Activated T-helper 2 cell treated with anti-CD3 and anti-CD28 coated beads, Interferon-gamma antibody, Interleukin-2, Interleukin-4, amounts not matched to agents 10 μg/mL and 5 μg/mL and 100 μg/mL, durations not matched to agents 14 hours and 24 hours and 36 hours (primary cell): ENCODE results near the gene STUM. TPM values are rescaled to one million over a fixed set of nuclear protein-coding genes. Genes with fewer than 3 reads are reported as not detected.
"Not testable (repeated sequence)": the region's sequence is repeated elsewhere in the genome, so short reads cannot be mapped to it uniquely, and the experiment has no call there.

Experiments
- DNase-seq: peaks from one replicate; pipeline ENCODE4 v3.0.0; 2021; ENCODE audit warnings: low spot score
- H3K27ac Mint-ChIP-seq: one replicate; pipeline ENCODE4 v1.8.0; 2021; ENCODE audit warnings: mixed read lengths
- H3K27me3 Mint-ChIP-seq: one replicate; pipeline ENCODE4 v1.8.0; 2021; ENCODE audit warnings: low read depth, mixed read lengths
- H3K36me3 Mint-ChIP-seq: one replicate; pipeline ENCODE4 v1.8.0; 2021; ENCODE audit warnings: low read depth, mixed read lengths
- H3K4me1 Mint-ChIP-seq: one replicate; pipeline ENCODE4 v1.8.0; 2021; ENCODE audit warnings: low read depth, mixed read lengths
- H3K4me3 Mint-ChIP-seq: one replicate; pipeline ENCODE4 v1.8.0; 2021; ENCODE audit warnings: low read depth, mild to moderate bottlenecking, moderate library complexity, mixed read lengths
- H3K9me3 Mint-ChIP-seq: one replicate; pipeline ENCODE4 v1.8.0; 2021; ENCODE audit warnings: mixed read lengths
- intact Hi-C: fragments of 100-400 bp; cut with micrococcal nuclease; formaldehyde crosslinking; loops from one replicate; pipeline ENCODE4 v1.15.1; 2023
- total RNA-seq: library from RNA; stranded (reverse); gene quantifications from 2 replicates; pipeline ENCODE4 v1.2.3, GENCODE V29; 2022

Gene STUM
- total RNA-seq, 1 donor from 2014 or later = not detected

GRCh38 chr1:226632169-226632879 is 83.8 kb downstream of the STUM start:
- H3K27ac Mint-ChIP-seq = peak overlapping the region; percentile 54
- no peaks in the 10 kb centered on the region for H3K9me3 Mint-ChIP-seq
- H3K36me3 Mint-ChIP-seq = peaks cover 50% of the 10 kb centered on the region
- intact Hi-C loops = no loop called here
- DNase-seq = no peak
- no peaks in the 10 kb centered on the region for H3K27me3 Mint-ChIP-seq
- H3K4me3 Mint-ChIP-seq = no peak overlapping the region
- H3K4me1 Mint-ChIP-seq = peaks cover 49% of the 10 kb centered on the region

- intact Hi-C loops = no loop called here
- Mint-ChIP-seq H3K36me3 (peaks cover 50% of the 10 kb centered on the region), H3K4me1 (peaks cover 42% of the 10 kb centered on the region), H3K4me3 (no peak overlapping the region), H3K27ac (peak overlapping the region; percentile 54), H3K9me3 (no peaks in the 10 kb centered on the region), H3K27me3 (no peaks in the 10 kb centered on the region)
- no peak for DNase-seq
These were observed 84.4 kb downstream of the STUM start for GRCh38 chr1:226632922-226633351.

- Mint-ChIP-seq H3K4me1 (peaks cover 37% of the 10 kb centered on the region), H3K27me3 (no peaks in the 10 kb centered on the region), H3K9me3 (no peaks in the 10 kb centered on the region), H3K27ac (peak overlapping the region; percentile 54), H3K36me3 (peaks cover 53% of the 10 kb centered on the region), H3K4me3 (no peak overlapping the region)
- intact Hi-C loops = loop anchor here (1.0 to 2.0 kb wide), 5 partner anchors 21 to 195 kb away; partner anchors contain the start of gene ITPKB
- no peak for DNase-seq
These were observed 85.1 kb downstream of the STUM start for GRCh38 chr1:226633541-226634165.

- no peak overlapping the region for H3K27ac Mint-ChIP-seq
- no peaks in the 10 kb centered on the region for H3K27me3 Mint-ChIP-seq
- no peaks in the 10 kb centered on the region for H3K9me3 Mint-ChIP-seq
- H3K4me3 Mint-ChIP-seq = no peak overlapping the region
- peak; percentile 66 for DNase-seq
- peaks cover 57% of the 10 kb centered on the region for H3K36me3 Mint-ChIP-seq
- intact Hi-C loops = loop anchor here (1.0 to 2.0 kb wide), 5 partner anchors 21 to 194 kb away; partner anchors contain the start of gene ITPKB
- peaks cover 37% of the 10 kb centered on the region for H3K4me1 Mint-ChIP-seq
These were observed 85.6 kb downstream of the STUM start for GRCh38 chr1:226634166-226634588.

DNA sequence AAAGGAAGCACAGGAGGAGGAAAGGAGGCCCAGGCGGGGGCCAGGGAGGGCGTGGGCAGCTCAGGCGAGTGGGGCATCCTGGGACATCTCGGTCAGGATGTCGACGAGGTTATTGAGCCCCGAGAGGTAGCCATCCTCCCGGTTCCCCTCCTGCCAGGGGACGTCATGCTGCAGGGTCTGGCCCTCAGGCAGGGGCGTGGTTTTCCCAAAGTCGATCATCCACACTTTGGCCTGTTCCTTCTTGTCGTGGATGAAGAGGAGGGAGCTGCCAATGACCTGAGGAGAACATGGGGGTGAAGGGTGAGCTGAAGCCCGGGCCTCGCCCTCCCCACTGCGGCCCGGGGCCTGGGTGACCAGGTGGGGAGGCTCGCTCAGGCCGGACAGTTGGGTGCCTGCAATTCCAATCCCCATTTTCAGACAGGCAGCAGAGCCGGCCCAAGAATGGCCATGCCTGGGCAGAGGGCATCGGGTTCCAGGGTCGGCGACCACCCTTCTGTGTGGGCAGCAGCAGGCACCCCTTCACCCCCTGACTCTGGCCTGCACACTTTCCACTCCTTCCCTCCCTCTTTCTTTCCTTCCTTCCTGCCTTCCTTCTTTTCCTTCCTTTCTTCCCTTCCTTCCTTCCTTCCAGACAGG is 86.2 kb downstream of the STUM start:
- Mint-ChIP-seq H3K4me3 (peak overlapping the region; percentile 22), H3K4me1 (peaks cover 37% of the 10 kb centered on the region), H3K27me3 (no peaks in the 10 kb centered on the region), H3K36me3 (peaks cover 61% of the 10 kb centered on the region), H3K9me3 (no peaks in the 10 kb centered on the region), H3K27ac (peak overlapping the region; percentile 74)
- intact Hi-C loops = loop anchor here (1.0 to 2.0 kb wide), 5 partner anchors 20 to 194 kb away; partner anchors contain the start of gene ITPKB
- no peak for DNase-seq

DNA sequence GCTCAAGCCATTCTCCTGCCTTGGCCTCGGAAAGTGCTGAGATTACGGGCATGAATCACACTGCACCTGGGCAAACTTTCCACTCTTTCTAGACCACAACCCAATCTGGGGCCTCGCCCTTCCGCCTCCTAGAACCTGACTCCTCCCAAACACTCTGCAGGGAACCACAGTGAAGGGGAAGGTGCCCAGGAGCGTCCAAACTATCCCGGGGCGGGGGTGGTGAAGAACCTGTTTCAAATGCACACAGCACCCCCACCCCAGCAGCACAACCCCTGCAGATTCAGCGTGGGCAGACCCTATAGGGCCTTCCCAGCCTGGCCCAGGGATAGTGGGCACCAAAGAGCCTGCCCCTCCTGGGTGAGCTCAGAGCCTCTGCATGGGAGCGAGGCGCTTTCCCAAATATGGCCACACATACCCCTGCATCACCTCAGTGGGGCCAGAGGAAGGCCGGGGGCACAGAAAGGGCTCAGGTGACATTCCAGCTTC is 86.9 kb downstream of the STUM start:
- Mint-ChIP-seq H3K27me3 (no peaks in the 10 kb centered on the region), H3K4me3 (peak overlapping the region; percentile 22), H3K4me1 (peaks cover 37% of the 10 kb centered on the region), H3K27ac (peak overlapping the region; percentile 74), H3K36me3 (peaks cover 62% of the 10 kb centered on the region), H3K9me3 (no peaks in the 10 kb centered on the region)
- intact Hi-C loops = loop anchor here (2.0 kb wide), 2 partner anchors 19 to 103 kb away; partner anchors contain the start of gene ITPKB
- peak; percentile 43 for DNase-seq

GRCh38 chr1:226636847-226637096 is 88.2 kb downstream of the STUM start:
- no peaks in the 10 kb centered on the region for H3K27me3 Mint-ChIP-seq
- intact Hi-C loops = no loop called here
- no peak overlapping the region for H3K27ac Mint-ChIP-seq
- H3K4me3 Mint-ChIP-seq = no peak overlapping the region
- DNase-seq = no peak
- peaks cover 34% of the 10 kb centered on the region for H3K4me1 Mint-ChIP-seq
- peaks cover 62% of the 10 kb centered on the region for H3K36me3 Mint-ChIP-seq
- H3K9me3 Mint-ChIP-seq = no peaks in the 10 kb centered on the region

DNA sequence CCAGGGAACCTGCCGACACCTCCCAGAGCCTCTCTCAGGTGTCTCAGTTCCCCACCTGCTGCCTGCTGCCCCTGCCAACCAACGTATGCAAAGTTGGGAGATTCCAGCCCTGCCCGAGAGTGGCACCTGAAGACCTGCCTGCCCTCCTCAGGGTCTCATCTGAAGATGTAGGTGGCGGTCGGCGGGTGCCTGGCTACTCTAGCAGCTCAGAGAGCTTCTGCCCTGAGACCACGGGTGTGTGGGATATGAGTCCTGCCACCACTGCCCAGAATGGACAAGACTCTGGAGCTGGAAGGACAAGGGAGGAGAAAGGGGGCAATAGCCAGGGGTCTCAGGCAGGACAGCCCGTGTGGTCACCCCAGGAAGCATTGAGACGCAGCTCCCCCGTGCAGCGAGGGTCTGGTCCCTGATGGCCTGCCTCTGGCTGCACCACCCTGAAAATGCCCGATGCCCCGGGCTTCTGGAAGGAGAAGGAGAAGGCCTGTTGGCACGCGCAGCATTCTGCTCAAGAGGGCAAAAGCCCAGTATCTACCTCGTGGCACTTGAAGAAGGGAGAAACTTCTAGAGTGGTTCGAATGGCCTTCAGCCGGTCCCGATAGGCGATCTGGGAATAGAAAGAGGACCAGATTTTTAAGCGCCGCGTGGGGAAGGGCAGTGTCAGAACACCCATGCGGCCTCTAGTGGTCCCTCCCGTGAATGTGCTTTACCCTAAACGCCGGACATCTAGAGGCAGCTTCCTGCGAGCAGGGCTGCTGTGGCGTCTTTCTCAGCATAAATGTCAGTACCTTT is 88.8 kb downstream of the STUM start:
- Mint-ChIP-seq H3K36me3 (peaks cover 63% of the 10 kb centered on the region), H3K4me1 (peaks cover 29% of the 10 kb centered on the region), H3K27me3 (no peaks in the 10 kb centered on the region), H3K9me3 (no peaks in the 10 kb centered on the region), H3K4me3 (no peak overlapping the region), H3K27ac (no peak overlapping the region)
- intact Hi-C loops = no loop called here
- no peak for DNase-seq

GRCh38 chr1:226638001-226638601 is 89.5 kb downstream of the STUM start:
- intact Hi-C loops = no loop called here
- Mint-ChIP-seq H3K4me1 (peaks cover 28% of the 10 kb centered on the region), H3K36me3 (peaks cover 59% of the 10 kb centered on the region), H3K4me3 (no peak overlapping the region), H3K27ac (no peak overlapping the region), H3K9me3 (no peaks in the 10 kb centered on the region), H3K27me3 (no peaks in the 10 kb centered on the region)
- no peak for DNase-seq

DNA sequence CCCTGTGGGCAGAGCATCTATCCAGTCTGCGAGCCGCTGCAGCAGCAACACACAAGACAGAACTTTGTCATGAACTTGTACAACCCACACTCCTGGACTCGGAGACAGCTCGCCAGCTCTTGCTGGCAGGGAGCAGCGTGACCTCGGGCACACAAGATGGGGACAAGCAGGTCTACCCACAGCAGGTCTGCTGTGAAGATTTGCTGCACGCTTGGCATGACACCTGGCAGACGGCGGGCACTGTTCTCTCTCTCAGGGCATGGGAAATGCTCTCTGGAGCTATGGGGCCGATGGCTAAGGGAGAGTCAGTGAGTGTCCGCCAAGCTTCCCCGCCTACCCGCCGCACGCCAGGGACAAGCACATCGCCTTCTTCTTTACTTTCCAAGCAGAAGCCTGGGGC is 90.0 kb downstream of the STUM start:
- H3K27ac Mint-ChIP-seq = no peak overlapping the region
- intact Hi-C loops = no loop called here
- H3K27me3 Mint-ChIP-seq = no peaks in the 10 kb centered on the region
- H3K4me1 Mint-ChIP-seq = peaks cover 28% of the 10 kb centered on the region
- H3K9me3 Mint-ChIP-seq = no peaks in the 10 kb centered on the region
- H3K36me3 Mint-ChIP-seq = peaks cover 60% of the 10 kb centered on the region
- DNase-seq = no peak
- H3K4me3 Mint-ChIP-seq = no peak overlapping the region

DNA sequence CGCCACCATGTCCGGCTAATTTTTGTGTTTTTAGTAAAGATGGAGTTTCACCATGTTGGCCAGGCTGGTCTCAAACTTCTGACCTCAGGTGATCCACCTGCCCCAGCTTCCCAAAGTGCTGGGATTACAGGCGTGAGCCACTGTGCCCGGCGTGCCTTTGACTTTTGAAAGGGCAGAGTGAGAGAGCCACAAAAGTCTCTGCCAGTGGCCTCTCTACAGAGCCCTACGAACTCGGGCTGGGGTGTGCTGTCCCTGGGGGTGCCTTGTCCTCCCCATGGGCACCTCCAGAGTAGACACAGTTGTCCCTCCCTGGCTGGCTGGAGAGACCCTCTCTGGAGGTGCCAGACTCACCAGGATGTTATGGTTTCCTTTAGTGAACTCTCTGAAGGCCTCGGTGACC is 90.6 kb downstream of the STUM start:
- intact Hi-C loops = not testable (repeated sequence)
- H3K4me1 Mint-ChIP-seq = peaks cover 30% of the 10 kb centered on the region

DNA sequence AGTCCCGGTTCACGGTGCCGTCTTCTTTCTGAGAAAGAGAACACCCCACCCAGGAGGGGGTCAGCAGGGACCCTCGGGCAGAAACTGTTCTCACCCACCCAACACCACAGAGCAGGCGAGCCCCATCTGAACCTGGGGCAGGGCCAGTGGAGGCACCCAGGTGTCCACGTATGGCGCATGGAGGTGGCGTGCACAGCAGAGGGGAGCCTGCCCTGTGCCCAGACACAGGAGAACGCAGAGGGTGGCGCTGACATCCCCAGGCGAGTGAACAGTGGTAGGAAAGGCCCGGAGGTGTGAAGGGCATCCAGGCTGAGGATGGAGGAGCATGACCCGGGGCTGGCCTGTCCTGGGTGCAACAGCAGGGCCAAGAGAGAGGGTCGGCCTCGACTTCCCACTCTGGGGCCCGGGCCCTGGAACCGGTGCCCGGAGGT is 91.1 kb downstream of the STUM start:
- no peak overlapping the region for H3K4me3 Mint-ChIP-seq
- peaks cover 32% of the 10 kb centered on the region for H3K4me1 Mint-ChIP-seq
- no peak overlapping the region for H3K27ac Mint-ChIP-seq
- H3K36me3 Mint-ChIP-seq = peaks cover 61% of the 10 kb centered on the region
- H3K27me3 Mint-ChIP-seq = no peaks in the 10 kb centered on the region
- no peaks in the 10 kb centered on the region for H3K9me3 Mint-ChIP-seq
- intact Hi-C loops = loop anchor here (5.0 kb wide), 1 partner anchor 38 kb away; no protein-coding TSS in a partner anchor
- DNase-seq = no peak

More for the DNA sequence above, 90.6 kb downstream of the STUM start:
- H3K9me3 Mint-ChIP-seq, H3K27ac Mint-ChIP-seq, DNase-seq, H3K27me3 Mint-ChIP-seq, H3K4me3 Mint-ChIP-seq: not testable (repeated sequence)
- H3K36me3 Mint-ChIP-seq = peaks cover 63% of the 10 kb centered on the region
